CD4-positive, alpha-beta T cell treated with Interleukin-6 at 100 ng/mL for 8 hours (primary cell): ENCODE results near the gene MED16.

ENCODE experiments used
- DNase-seq: peaks from one replicate; pipeline ENCODE4 v3.0.0-alpha.2; 2020; ENCODE audit warnings: mixed read lengths, low spot score

The MED16 gene

GRCh38 chr19:871446-872265 is 21.3 kb downstream of the MED16 start:
- DNase-seq, result no peak

- no peak for DNase-seq
Observed at GRCh38 chr19:870963-871401, 22.0 kb downstream of the MED16 start.

GRCh38 chr19:870314-870713 is 22.7 kb downstream of the MED16 start:
- DNase-seq, result no peak

GRCh38 chr19:869245-870177 is 23.5 kb downstream of the MED16 start:
- DNase-seq, result no peak

GRCh38 chr19:868458-869244 is 24.3 kb downstream of the MED16 start:
- no peak for DNase-seq

GRCh38 chr19:867855-868457 is 25.0 kb downstream of the MED16 start:
- DNase-seq, result no peak

GRCh38 chr19:867301-867793 is 25.6 kb downstream of the MED16 start:
- DNase-seq, result no peak

GRCh38 chr19:866769-867300 is 26.2 kb downstream of the MED16 start:
- DNase-seq, result no peak

GRCh38 chr19:863315-863620 is 29.7 kb downstream of the MED16 start:
- no peak for DNase-seq

- DNase-seq, result peak; percentile 69
Observed at GRCh38 chr19:862581-863314, 30.2 kb downstream of the MED16 start.

GRCh38 chr19:861756-862580 is 31.0 kb downstream of the MED16 start:
- DNase-seq, result peak; percentile 52

GRCh38 chr19:861141-861755 is 31.7 kb downstream of the MED16 start:
- no peak for DNase-seq

GRCh38 chr19:858868-859843 is 33.8 kb downstream of the MED16 start, which contains the start of gene CFD:
Gene CFD (plus strand): TSS chr19:859664. CDS start chr19:859690, 26 bp downstream.
- no peak for DNase-seq

- no peak for DNase-seq
Observed at GRCh38 chr19:858284-858683, 34.7 kb downstream of the MED16 start.

- no peak for DNase-seq
Observed at GRCh38 chr19:855566-856120, 37.3 kb downstream of the MED16 start.

GRCh38 chr19:855142-855541 is 37.8 kb downstream of the MED16 start:
- no peak for DNase-seq

GRCh38 chr19:854549-854948 is 38.4 kb downstream of the MED16 start:
- no peak for DNase-seq
